Activated CD4-positive, alpha-beta T cell treated with anti-CD3 and anti-CD28 coated beads, Interleukin-2, Interleukin-4, amounts not matched to agents 100 ng/mL and 50 ng/mL, durations not matched to agents 16 hours and 8 hours (primary cell): ENCODE measurements around the gene INKA1.

Experiments used
- DNase-seq: peaks from one replicate; pipeline ENCODE4 v3.0.0-alpha.2; 2020; ENCODE audit warnings: low spot score

Gene INKA1

GRCh38 chr3:49786357-49787181, 16.5 kb upstream of the INKA1 start, which contains the start of gene IP6K1:
TSS of gene IP6K1 (minus strand) at chr3:49786542. CDS start at chr3:49748040, 38,502 bp downstream.
- DNase-seq, result peak; percentile 100

GRCh38 chr3:49787182-49787464, 15.9 kb upstream of the INKA1 start:
- DNase-seq, result no peak

- DNase-seq, result no peak
Measured at GRCh38 chr3:49787536-49787935, 15.5 kb upstream of the INKA1 start.

- no peak for DNase-seq
Measured at GRCh38 chr3:49788056-49788455, 15.0 kb upstream of the INKA1 start.

- no peak for DNase-seq
Measured at GRCh38 chr3:49790626-49791411, 12.2 kb upstream of the INKA1 start.

- DNase-seq, result no peak
Measured at GRCh38 chr3:49791571-49791970, 11.5 kb upstream of the INKA1 start.

GRCh38 chr3:49792371-49793150, 10.5 kb upstream of the INKA1 start:
- DNase-seq, result no peak

GRCh38 chr3:49793486-49794085, 9.5 kb upstream of the INKA1 start:
- DNase-seq, result no peak

- no peak for DNase-seq
Measured at GRCh38 chr3:49794431-49794830, 8.6 kb upstream of the INKA1 start.

- no peak for DNase-seq
Measured at GRCh38 chr3:49794926-49795905, 7.8 kb upstream of the INKA1 start.

GRCh38 chr3:49799105-49799504, 4.0 kb upstream of the INKA1 start:
- no peak for DNase-seq

GRCh38 chr3:49799761-49800160, 3.3 kb upstream of the INKA1 start, which contains the start of gene CDHR4:
TSS of gene CDHR4 (minus strand) at chr3:49799873. CDS start at chr3:49799812, 61 bp downstream.
- DNase-seq, result no peak

GRCh38 chr3:49801160-49801559, 1.9 kb upstream of the INKA1 start:
- DNase-seq, result no peak

GRCh38 chr3:49803465-49804140, 542 bp downstream of the INKA1 start:
- no peak for DNase-seq

- DNase-seq, result no peak
Measured at GRCh38 chr3:49804141-49805041, 1.3 kb downstream of the INKA1 start.

- no peak for DNase-seq
Measured at GRCh38 chr3:49805367-49805782, 2.3 kb downstream of the INKA1 start.

GRCh38 chr3:49805897-49806701, 3.0 kb downstream of the INKA1 start:
- DNase-seq, result no peak

GRCh38 chr3:49806850-49807249, 3.8 kb downstream of the INKA1 start:
- DNase-seq, result no peak
